Measurements from ENCODE around the gene ATP6V1G3. TPM values are rescaled to one million over a fixed set of nuclear protein-coding genes. Genes with fewer than 3 reads are reported as not detected.

Gene ATP6V1G3
- total and polyA plus RNA-seq, 2 donors (not counting 1 experiment from before 2014, with no cell fraction given): not detected

- no peaks in the 10 kb centered on the region for H3K9me3 ChIP-seq (ENCODE audit: control insufficient read depth, insufficient read depth, low read depth, low read length)
- peaks cover 21% of the 10 kb centered on the region for H3K4me1 ChIP-seq (ENCODE audit: control insufficient read depth, extremely low read depth, insufficient read depth, low read length)
- H2AFZ ChIP-seq (ENCODE audit: low read length): no peak overlapping the region
- H3K27ac ChIP-seq (ENCODE audit: insufficient read depth, low read length): no peak overlapping the region
- H3K27me3 ChIP-seq (ENCODE audit: control insufficient read depth, insufficient read depth, low read length): no peaks in the 10 kb centered on the region
- H3K9ac ChIP-seq (ENCODE audit: insufficient read depth, low read length): no peak overlapping the region
- no peak for TF ChIP-seq CTCF (conservative IDR thresholded peaks at IDR 0.05 in 1 of 2, IDR thresholded peaks at IDR 0.05 in 1 of 2; ENCODE audit: low read depth in 1 of 2, low read length in 2 of 2)
- TF ChIP-seq EZH2 (IDR thresholded peaks at IDR 0.05; ENCODE audit: low read length, missing control alignments): no peak
- H3K4me2 ChIP-seq (ENCODE audit: extremely low read depth, insufficient read depth, low read length): no peak overlapping the region
- H3K79me2 ChIP-seq (ENCODE audit: control insufficient read depth, insufficient read depth, low read length): no peaks in the 10 kb centered on the region
- H3K36me3 ChIP-seq (ENCODE audit: control insufficient read depth, insufficient read depth, low read length): no peaks in the 10 kb centered on the region
- DNase-seq (ENCODE audit: low read depth in 2 of 2): peak in 1 of 2 donors; percentile 95
- no peaks in the 10 kb centered on the region for H4K20me1 ChIP-seq (ENCODE audit: control insufficient read depth, extremely low read depth, insufficient read depth, low read length)
- no peak overlapping the region for H3K4me3 ChIP-seq (replicated peaks in 1 of 4; ENCODE audit: control extremely low read depth in 1 of 4, insufficient read depth in 1 of 4, low read depth in 3 of 4, low read length in 4 of 4)
Measured at GRCh38 chr1:198495631-198496030, 44.8 kb downstream of the ATP6V1G3 start.

- TF ChIP-seq EZH2 (IDR thresholded peaks at IDR 0.05; ENCODE audit: low read length, missing control alignments) (no peak), CTCF (conservative IDR thresholded peaks at IDR 0.05 in 1 of 2, IDR thresholded peaks at IDR 0.05 in 1 of 2; ENCODE audit: low read depth in 1 of 2, low read length in 2 of 2) (no peak)
- no peaks in the 10 kb centered on the region for H3K9me3 ChIP-seq (ENCODE audit: control insufficient read depth, insufficient read depth, low read depth, low read length)
- peaks cover 21% of the 10 kb centered on the region for H3K4me1 ChIP-seq (ENCODE audit: control insufficient read depth, extremely low read depth, insufficient read depth, low read length)
- H3K27ac ChIP-seq (ENCODE audit: insufficient read depth, low read length): no peak overlapping the region
- no peak overlapping the region for H2AFZ ChIP-seq (ENCODE audit: low read length)
- H3K36me3 ChIP-seq (ENCODE audit: control insufficient read depth, insufficient read depth, low read length): no peaks in the 10 kb centered on the region
- no peak overlapping the region for H3K9ac ChIP-seq (ENCODE audit: insufficient read depth, low read length)
- H3K4me2 ChIP-seq (ENCODE audit: extremely low read depth, insufficient read depth, low read length): no peak overlapping the region
- no peak overlapping the region for H3K4me3 ChIP-seq (replicated peaks in 1 of 4; ENCODE audit: control extremely low read depth in 1 of 4, insufficient read depth in 1 of 4, low read depth in 3 of 4, low read length in 4 of 4)
- H4K20me1 ChIP-seq (ENCODE audit: control insufficient read depth, extremely low read depth, insufficient read depth, low read length): no peaks in the 10 kb centered on the region
- H3K79me2 ChIP-seq (ENCODE audit: control insufficient read depth, insufficient read depth, low read length): no peaks in the 10 kb centered on the region
- H3K27me3 ChIP-seq (ENCODE audit: control insufficient read depth, insufficient read depth, low read length): no peaks in the 10 kb centered on the region
- no peak for DNase-seq (ENCODE audit: low read depth in 2 of 2)
Measured at GRCh38 chr1:198494658-198495103, 45.8 kb downstream of the ATP6V1G3 start.

- no peak overlapping the region for H3K4me2 ChIP-seq (ENCODE audit: extremely low read depth, insufficient read depth, low read length)
- no peaks in the 10 kb centered on the region for H3K27me3 ChIP-seq (ENCODE audit: control insufficient read depth, insufficient read depth, low read length)
- H3K79me2 ChIP-seq (ENCODE audit: control insufficient read depth, insufficient read depth, low read length): no peaks in the 10 kb centered on the region
- no peak overlapping the region for H3K9ac ChIP-seq (ENCODE audit: insufficient read depth, low read length)
- TF ChIP-seq EZH2 (IDR thresholded peaks at IDR 0.05; ENCODE audit: low read length, missing control alignments) (no peak), CTCF (conservative IDR thresholded peaks at IDR 0.05 in 1 of 2, IDR thresholded peaks at IDR 0.05 in 1 of 2; ENCODE audit: low read depth in 1 of 2, low read length in 2 of 2) (no peak)
- no peak overlapping the region for H3K4me3 ChIP-seq (replicated peaks in 1 of 4; ENCODE audit: control extremely low read depth in 1 of 4, insufficient read depth in 1 of 4, low read depth in 3 of 4, low read length in 4 of 4)
- no peak overlapping the region for H3K27ac ChIP-seq (ENCODE audit: insufficient read depth, low read length)
- no peaks in the 10 kb centered on the region for H3K9me3 ChIP-seq (ENCODE audit: control insufficient read depth, insufficient read depth, low read depth, low read length)
- no peak overlapping the region for H2AFZ ChIP-seq (ENCODE audit: low read length)
- H3K36me3 ChIP-seq (ENCODE audit: control insufficient read depth, insufficient read depth, low read length): no peaks in the 10 kb centered on the region
- DNase-seq (ENCODE audit: low read depth in 2 of 2): no peak
- H4K20me1 ChIP-seq (ENCODE audit: control insufficient read depth, extremely low read depth, insufficient read depth, low read length): no peaks in the 10 kb centered on the region
- H3K4me1 ChIP-seq (ENCODE audit: control insufficient read depth, extremely low read depth, insufficient read depth, low read length): peaks cover 21% of the 10 kb centered on the region
Measured at GRCh38 chr1:198494139-198494538, 46.3 kb downstream of the ATP6V1G3 start.

Measured in fibroblast of lung (primary cell).